AG10803 (cell line): ENCODE data around the gene EME1.

Experiments used
- DNase-seq: peaks from one replicate; pipeline ENCODE4 v3.0.0; 2010; ENCODE audit warnings: low read depth
- H3K4me3 ChIP-seq: 2 replicates; pipeline ENCODE4 v1.5.1; 2011; ENCODE audit warnings: mild to moderate bottlenecking, low read length, control low read depth
- TF ChIP-seq, protein P1 (sequence below): conservative IDR thresholded peaks from 2 replicates; pipeline ENCODE4 v1.5.1; 2011; ENCODE audit warnings: mild to moderate bottlenecking, low read length, control low read depth, inconsistent platforms

Gene EME1

DNA sequence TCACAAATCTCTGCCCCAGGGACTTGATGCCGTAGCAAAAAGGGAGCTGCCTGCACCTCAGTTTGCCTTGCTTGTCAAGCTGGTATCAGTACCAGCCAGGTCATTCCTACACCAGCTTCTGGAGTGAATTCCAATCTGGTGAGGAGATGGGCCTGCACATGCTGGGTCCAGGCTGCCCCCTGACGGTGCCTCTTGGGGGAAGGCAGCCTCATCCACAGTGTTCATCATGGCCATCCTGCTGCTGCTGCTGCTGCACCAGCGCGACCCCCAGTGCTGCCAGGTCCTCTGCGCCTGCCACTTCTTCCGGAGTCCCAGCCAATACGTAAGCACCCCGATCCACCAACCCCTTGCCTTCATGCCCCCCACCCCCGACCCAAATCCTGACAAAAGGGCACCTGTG lies 8.3 kb upstream of the EME1 start:
- DNase-seq: peak; percentile 48
- no peak overlapping the region for H3K4me3 ChIP-seq
- TF ChIP-seq, protein P1, sequence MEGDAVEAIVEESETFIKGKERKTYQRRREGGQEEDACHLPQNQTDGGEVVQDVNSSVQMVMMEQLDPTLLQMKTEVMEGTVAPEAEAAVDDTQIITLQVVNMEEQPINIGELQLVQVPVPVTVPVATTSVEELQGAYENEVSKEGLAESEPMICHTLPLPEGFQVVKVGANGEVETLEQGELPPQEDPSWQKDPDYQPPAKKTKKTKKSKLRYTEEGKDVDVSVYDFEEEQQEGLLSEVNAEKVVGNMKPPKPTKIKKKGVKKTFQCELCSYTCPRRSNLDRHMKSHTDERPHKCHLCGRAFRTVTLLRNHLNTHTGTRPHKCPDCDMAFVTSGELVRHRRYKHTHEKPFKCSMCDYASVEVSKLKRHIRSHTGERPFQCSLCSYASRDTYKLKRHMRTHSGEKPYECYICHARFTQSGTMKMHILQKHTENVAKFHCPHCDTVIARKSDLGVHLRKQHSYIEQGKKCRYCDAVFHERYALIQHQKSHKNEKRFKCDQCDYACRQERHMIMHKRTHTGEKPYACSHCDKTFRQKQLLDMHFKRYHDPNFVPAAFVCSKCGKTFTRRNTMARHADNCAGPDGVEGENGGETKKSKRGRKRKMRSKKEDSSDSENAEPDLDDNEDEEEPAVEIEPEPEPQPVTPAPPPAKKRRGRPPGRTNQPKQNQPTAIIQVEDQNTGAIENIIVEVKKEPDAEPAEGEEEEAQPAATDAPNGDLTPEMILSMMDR: peak; percentile 24

DNA sequence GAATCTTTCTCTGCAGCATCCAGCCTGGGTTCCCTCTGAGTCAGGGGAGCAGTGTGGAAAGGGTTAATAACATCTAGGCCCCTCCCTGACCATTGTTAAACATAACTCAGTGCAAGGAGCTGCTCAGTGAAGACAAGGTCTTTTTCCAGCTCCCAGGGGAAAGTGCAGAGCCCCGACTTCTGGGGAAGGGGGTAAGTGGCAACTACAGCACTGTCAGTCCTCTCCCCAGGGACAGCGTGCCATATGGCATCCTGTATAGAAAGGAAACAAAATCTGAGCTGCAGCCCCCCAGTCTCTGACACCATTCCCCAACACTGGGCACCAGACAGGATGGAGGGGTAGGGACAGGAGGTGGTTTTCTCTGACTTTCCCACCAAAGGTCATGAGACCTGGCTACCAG lies 7.9 kb upstream of the EME1 start:
- no peak for DNase-seq
- TF ChIP-seq, protein P1: no peak
- H3K4me3 ChIP-seq: no peak overlapping the region

DNA sequence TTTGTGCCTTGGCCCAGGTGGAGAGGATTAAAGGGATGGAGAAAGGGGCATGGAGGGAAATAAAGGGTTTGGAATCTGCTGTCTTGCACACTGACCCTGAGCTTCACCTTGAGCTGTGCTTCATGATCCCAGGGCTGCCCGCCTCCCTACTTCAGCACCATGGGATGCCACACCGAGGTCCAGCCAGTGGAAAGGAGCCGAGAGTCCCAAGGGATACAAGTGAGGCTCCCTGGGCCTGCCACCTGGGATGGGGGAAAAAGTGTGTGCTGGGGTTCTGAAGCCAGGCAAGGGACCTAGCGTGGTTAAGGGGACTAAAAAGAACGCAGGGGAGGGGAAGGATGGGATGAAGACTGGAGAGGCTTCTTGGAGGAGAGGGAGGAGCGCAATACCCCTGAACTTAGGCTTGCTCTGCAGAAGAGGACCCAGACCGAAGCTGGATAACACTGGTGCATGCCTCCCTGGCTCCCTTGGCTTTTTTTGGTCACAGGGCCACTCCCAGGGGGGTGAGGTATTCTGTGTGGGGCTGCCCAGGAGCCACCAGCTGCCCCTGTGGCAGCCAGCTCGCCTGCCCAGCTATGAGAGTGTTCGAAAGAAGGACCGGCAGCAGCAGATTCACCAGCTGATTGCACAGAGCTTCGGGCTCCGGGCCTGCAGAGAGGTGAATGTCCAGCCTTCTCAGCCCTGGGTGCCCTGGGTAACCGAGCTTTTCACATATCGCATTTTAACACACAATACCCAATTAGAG lies 7.2 kb upstream of the EME1 start:
- no peak for DNase-seq
- TF ChIP-seq, protein P1: no peak

DNA sequence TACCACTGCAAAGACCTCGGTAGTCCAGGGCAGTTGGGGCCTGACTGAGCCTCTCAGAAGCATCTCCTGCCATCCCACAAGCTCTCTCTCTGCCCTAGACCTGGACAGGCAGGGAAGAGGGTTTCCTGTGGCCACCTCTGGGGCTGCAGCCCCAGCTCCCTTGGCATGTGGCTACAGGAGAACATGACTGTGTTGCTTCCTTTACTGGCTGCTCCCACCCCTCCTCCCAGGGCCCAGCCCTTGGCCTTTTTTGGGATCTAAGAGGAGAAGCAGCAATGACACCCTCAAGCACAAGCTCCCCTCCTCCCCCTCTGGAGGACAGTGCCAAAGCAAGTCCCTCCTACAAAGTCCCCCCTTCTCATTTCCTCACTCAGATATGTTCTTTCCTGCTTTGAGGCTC lies 5.6 kb upstream of the EME1 start:
- no peak overlapping the region for H3K4me3 ChIP-seq
- no peak for DNase-seq
- TF ChIP-seq, protein P1: no peak

More for the DNA sequence above, 7.2 kb upstream of the EME1 start:
- H3K4me3 ChIP-seq: no peak overlapping the region

DNA sequence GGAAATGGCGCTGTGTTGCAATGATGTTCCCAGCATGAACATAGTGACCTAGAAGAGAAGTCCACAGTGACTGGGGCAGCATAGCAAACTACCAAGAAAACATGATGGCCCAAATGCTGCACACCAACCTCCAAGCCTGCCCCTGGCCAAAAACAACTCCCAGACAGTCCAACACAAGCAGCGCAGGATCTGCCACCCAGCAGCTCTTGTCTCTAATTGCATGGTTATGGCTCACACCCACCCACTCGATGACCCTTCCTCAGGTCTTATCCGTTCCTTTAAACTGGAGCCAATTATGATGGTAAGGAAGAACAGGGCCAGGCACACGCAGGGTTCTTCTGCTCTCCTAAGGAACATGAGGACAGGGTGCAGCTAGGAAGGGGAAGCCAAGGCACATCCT lies 3.0 kb upstream of the EME1 start:
- no peak for DNase-seq
- TF ChIP-seq, protein P1: no peak
- H3K4me3 ChIP-seq: no peak overlapping the region

DNA sequence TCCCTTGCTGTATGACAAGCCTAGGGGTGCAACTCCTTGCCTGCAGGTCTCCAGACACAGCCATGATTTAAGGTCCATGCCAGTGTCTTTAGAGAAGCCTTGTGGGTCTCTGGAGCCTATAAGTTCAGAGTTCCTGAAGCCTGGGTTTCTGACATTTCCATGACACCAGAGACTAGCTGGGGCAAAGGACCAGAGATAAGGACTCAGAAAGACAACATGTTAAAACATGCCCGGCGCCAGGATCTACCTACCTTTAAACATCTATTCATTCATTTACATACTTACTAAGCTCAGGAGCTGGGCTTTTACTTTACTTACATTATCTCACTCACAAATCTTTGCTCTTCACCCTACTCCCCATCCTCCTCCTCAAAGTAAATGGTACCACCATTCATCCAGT lies 1.5 kb upstream of the EME1 start:
- DNase-seq: no peak
- TF ChIP-seq, protein P1: no peak
- no peak overlapping the region for H3K4me3 ChIP-seq

DNA sequence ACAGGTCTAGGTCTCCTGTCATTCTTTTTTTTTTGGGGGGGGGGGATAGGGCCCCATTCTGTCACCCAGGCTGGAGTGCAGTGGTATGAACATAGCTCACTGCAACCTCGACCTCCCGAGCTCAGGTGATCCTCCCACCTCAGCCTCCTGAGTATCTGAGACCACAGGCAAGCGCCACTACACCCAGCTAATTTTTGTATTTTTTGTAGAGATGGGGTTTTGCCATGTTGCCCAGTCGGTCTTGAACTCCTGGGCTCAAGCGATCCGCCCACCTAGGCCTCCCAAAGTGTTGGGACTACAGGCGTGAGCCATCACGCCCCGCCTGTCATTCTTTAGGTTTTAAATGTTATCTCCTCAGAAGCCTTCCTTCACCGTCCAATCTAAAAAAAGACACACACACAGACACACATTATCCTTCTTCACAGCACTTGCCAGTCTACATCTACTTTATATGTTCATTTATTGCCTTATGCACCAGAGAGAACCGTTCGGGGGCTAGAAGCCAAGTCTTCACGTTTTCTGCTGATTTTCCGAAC lies 739 bp upstream of the EME1 start:
- DNase-seq: no peak
- TF ChIP-seq, protein P1: no peak
- H3K4me3 ChIP-seq: peak overlapping the region; percentile 83
